ENCODE measurements around the gene REXO4.
"Not testable (repeated sequence)": the region's sequence is repeated elsewhere in the genome, so short reads cannot be mapped to it uniquely, and the experiment has no call there.

Gene REXO4

DNA sequence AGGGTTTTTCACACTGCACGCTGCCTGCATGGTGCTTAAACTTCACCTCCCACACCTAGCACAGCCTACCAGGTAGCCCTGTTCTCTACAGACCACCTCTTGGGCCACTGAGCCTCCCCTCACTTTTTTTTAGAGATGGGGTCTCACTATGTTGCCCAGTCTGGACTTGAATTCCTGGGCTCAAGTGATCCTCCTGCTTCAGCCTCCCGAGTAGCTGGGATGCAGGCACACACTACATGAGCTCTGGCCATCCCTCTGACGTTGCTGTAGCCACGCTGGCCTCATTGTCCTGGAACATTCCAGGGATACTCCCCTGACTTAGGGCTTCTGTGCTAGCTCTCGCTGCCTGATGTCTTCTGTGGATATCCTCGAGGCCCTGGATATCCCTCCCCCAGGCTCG is 34.8 kb upstream of the REXO4 start:
- H3K27ac ChIP-seq (ENCODE audit: low read depth in 2 of 2, low read length in 2 of 2): no peak overlapping the region
- H3K27me3 ChIP-seq (ENCODE audit: control insufficient read depth in 2 of 2, insufficient read depth in 2 of 2, low read length in 2 of 2): no peaks in the 10 kb centered on the region
- no peaks in the 10 kb centered on the region for H3K36me3 ChIP-seq (ENCODE audit: control insufficient read depth in 2 of 2, insufficient read depth in 2 of 2, low read length in 2 of 2)
- no peaks in the 10 kb centered on the region for H3K4me1 ChIP-seq (ENCODE audit: control insufficient read depth in 2 of 2, insufficient read depth in 2 of 2, low read length in 2 of 2)
- no peak overlapping the region for H3K4me3 ChIP-seq (ENCODE audit: low read length in 2 of 2)
- no peaks in the 10 kb centered on the region for H3K9me3 ChIP-seq (ENCODE audit: control insufficient read depth in 2 of 2, low read length in 2 of 2)
- H3K9ac ChIP-seq (ENCODE audit: low read depth in 1 of 2, low read length in 2 of 2): no peak overlapping the region

GRCh38 chr9:133451865-133452264 is 34.1 kb upstream of the REXO4 start:
- H3K36me3 ChIP-seq (ENCODE audit: control insufficient read depth in 2 of 2, insufficient read depth in 2 of 2, low read length in 2 of 2); H3K4me3 ChIP-seq (ENCODE audit: low read length in 2 of 2); H3K4me1 ChIP-seq (ENCODE audit: control insufficient read depth in 2 of 2, insufficient read depth in 2 of 2, low read length in 2 of 2); H3K9me3 ChIP-seq (ENCODE audit: control insufficient read depth in 2 of 2, low read length in 2 of 2); H3K9ac ChIP-seq (ENCODE audit: low read depth in 1 of 2, low read length in 2 of 2); H3K27me3 ChIP-seq (ENCODE audit: control insufficient read depth in 2 of 2, insufficient read depth in 2 of 2, low read length in 2 of 2); H3K27ac ChIP-seq (ENCODE audit: low read depth in 2 of 2, low read length in 2 of 2): not testable (repeated sequence)

- H3K9me3 ChIP-seq (ENCODE audit: control insufficient read depth in 2 of 2, low read length in 2 of 2): no peaks in the 10 kb centered on the region
- H3K27me3 ChIP-seq (ENCODE audit: control insufficient read depth in 2 of 2, insufficient read depth in 2 of 2, low read length in 2 of 2): no peaks in the 10 kb centered on the region
- H3K9ac ChIP-seq (ENCODE audit: low read depth in 1 of 2, low read length in 2 of 2): no peak overlapping the region
- no peaks in the 10 kb centered on the region for H3K36me3 ChIP-seq (ENCODE audit: control insufficient read depth in 2 of 2, insufficient read depth in 2 of 2, low read length in 2 of 2)
- no peak overlapping the region for H3K4me3 ChIP-seq (ENCODE audit: low read length in 2 of 2)
- no peaks in the 10 kb centered on the region for H3K4me1 ChIP-seq (ENCODE audit: control insufficient read depth in 2 of 2, insufficient read depth in 2 of 2, low read length in 2 of 2)
- H3K27ac ChIP-seq (ENCODE audit: low read depth in 2 of 2, low read length in 2 of 2): no peak overlapping the region
Measured at GRCh38 chr9:133449760-133450159, 31.9 kb upstream of the REXO4 start.

DNA sequence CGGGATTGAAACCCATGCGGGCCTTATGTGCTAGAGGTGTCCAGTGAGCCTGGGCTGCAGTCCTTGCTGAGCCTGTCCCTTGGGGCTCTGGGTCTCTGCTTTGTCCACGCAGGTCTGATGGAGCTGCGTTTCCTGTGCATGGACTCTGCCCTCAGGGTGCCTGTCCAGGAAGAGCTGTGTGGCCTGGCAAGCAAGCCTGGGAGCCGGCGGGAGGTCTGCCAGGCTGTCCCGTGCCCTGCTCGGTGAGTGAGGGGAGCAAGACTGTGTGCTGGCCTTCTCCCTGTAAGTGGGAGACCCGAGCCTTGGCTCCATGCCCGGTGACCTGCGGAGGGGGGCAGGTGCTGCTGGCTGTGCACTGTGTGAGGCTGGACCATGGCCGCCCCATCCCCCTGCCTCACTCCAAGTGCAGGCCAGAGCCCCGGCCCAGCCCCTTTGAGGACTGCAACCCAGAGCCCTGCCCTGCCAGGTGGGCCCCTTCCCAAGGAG is 30.7 kb upstream of the REXO4 start:
- Histone ChIP-seq H3K27ac (ENCODE audit: low read depth in 2 of 2, low read length in 2 of 2) (no peak overlapping the region), H3K27me3 (ENCODE audit: control insufficient read depth in 2 of 2, insufficient read depth in 2 of 2, low read length in 2 of 2) (no peaks in the 10 kb centered on the region), H3K4me3 (ENCODE audit: low read length in 2 of 2) (no peak overlapping the region), H3K9me3 (ENCODE audit: control insufficient read depth in 2 of 2, low read length in 2 of 2) (no peaks in the 10 kb centered on the region), H3K4me1 (ENCODE audit: control insufficient read depth in 2 of 2, insufficient read depth in 2 of 2, low read length in 2 of 2) (no peaks in the 10 kb centered on the region), H3K9ac (ENCODE audit: low read depth in 1 of 2, low read length in 2 of 2) (no peak overlapping the region), H3K36me3 (ENCODE audit: control insufficient read depth in 2 of 2, insufficient read depth in 2 of 2, low read length in 2 of 2) (no peaks in the 10 kb centered on the region)

DNA sequence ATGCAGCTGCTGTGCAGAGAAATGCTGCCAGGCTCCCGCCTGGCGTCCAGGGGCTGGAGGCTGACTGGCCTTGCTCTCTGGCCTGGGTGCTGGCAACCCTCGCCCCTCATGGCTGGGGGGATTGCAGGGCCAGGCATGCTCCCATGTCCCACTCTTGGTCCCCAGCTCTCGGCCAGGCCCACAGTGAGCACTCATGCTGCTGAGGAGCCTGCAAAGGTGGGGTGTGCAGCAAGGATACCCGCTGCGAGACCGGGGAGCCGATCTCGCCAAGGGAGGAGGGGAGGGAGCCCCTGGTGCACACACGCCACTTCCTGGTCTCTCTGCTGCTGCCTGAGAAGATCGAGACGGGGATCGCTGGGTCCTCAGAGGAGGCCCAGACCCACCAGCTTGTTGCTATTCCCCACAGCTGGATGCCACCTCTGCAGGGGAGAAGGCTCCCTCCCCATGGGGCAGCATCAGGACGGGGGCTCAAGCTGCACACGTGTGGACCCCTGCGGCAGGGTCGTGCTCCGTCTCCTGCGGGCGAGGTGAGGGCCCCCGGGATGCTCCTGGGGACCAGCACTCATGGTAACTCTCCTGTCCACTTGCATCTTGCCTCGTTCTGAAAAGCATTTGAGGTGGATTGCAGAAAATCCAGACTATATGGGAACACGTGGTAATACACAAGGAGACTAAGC is 27.6 kb upstream of the REXO4 start:
- Histone ChIP-seq H3K4me1 (ENCODE audit: control insufficient read depth in 2 of 2, insufficient read depth in 2 of 2, low read length in 2 of 2) (no peaks in the 10 kb centered on the region), H3K36me3 (ENCODE audit: control insufficient read depth in 2 of 2, insufficient read depth in 2 of 2, low read length in 2 of 2) (no peaks in the 10 kb centered on the region), H3K9ac (ENCODE audit: low read depth in 1 of 2, low read length in 2 of 2) (no peak overlapping the region), H3K9me3 (ENCODE audit: control insufficient read depth in 2 of 2, low read length in 2 of 2) (no peaks in the 10 kb centered on the region), H3K4me3 (ENCODE audit: low read length in 2 of 2) (no peak overlapping the region), H3K27ac (ENCODE audit: low read depth in 2 of 2, low read length in 2 of 2) (no peak overlapping the region), H3K27me3 (ENCODE audit: control insufficient read depth in 2 of 2, insufficient read depth in 2 of 2, low read length in 2 of 2) (no peaks in the 10 kb centered on the region)

DNA sequence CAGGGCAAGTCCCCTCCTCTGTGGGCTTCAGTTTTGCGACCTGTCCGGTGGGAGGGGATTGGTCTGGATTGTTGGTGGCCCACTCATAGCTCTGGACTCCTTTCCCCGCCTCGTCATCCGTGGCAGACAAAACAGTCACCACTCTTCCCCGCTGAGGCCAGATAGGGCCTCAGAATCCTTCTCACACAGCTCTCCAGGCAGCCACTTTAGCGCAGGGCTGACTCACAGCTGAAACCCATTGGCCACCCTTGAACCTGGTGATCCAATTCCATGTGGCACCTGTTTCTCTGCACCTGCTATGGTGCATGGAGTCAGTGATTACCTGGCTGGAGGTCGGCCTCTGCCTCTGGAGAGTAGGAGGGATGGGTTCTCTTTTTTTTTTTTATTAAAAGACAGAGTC is 26.2 kb upstream of the REXO4 start:
- Histone ChIP-seq H3K9me3 (ENCODE audit: control insufficient read depth in 2 of 2, low read length in 2 of 2) (no peaks in the 10 kb centered on the region), H3K27ac (ENCODE audit: low read depth in 2 of 2, low read length in 2 of 2) (no peak overlapping the region), H3K27me3 (ENCODE audit: control insufficient read depth in 2 of 2, insufficient read depth in 2 of 2, low read length in 2 of 2) (no peaks in the 10 kb centered on the region), H3K36me3 (ENCODE audit: control insufficient read depth in 2 of 2, insufficient read depth in 2 of 2, low read length in 2 of 2) (no peaks in the 10 kb centered on the region), H3K9ac (ENCODE audit: low read depth in 1 of 2, low read length in 2 of 2) (no peak overlapping the region), H3K4me1 (ENCODE audit: control insufficient read depth in 2 of 2, insufficient read depth in 2 of 2, low read length in 2 of 2) (no peaks in the 10 kb centered on the region), H3K4me3 (ENCODE audit: low read length in 2 of 2) (no peak overlapping the region)

GRCh38 chr9:133443248-133443647 is 25.4 kb upstream of the REXO4 start:
- Histone ChIP-seq H3K36me3 (ENCODE audit: control insufficient read depth in 2 of 2, insufficient read depth in 2 of 2, low read length in 2 of 2) (no peaks in the 10 kb centered on the region), H3K4me1 (ENCODE audit: control insufficient read depth in 2 of 2, insufficient read depth in 2 of 2, low read length in 2 of 2) (no peaks in the 10 kb centered on the region), H3K9me3 (ENCODE audit: control insufficient read depth in 2 of 2, low read length in 2 of 2) (no peaks in the 10 kb centered on the region), H3K4me3 (ENCODE audit: low read length in 2 of 2) (no peak overlapping the region), H3K9ac (ENCODE audit: low read depth in 1 of 2, low read length in 2 of 2) (no peak overlapping the region), H3K27me3 (ENCODE audit: control insufficient read depth in 2 of 2, insufficient read depth in 2 of 2, low read length in 2 of 2) (no peaks in the 10 kb centered on the region), H3K27ac (ENCODE audit: low read depth in 2 of 2, low read length in 2 of 2) (no peak overlapping the region)

DNA sequence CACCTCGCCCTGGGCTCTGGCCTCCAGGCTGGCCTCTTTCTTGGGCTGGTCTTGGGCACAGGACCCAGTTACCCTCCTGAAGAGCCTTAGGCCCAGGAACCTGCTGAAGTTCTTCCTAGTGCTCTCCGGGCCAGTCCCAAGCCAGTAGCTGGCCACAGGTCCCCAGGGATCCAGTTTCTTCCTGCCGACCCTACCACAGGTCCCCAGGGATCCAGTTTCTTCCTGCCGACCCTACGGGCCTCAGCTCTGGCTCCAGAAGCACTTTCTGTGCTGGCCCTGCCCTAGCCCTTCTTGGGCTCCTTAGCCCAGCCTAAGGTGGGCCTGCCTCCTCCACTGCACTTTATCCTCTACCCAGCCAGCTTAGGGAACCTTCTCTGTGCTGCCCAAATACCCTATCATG is 23.8 kb upstream of the REXO4 start:
- H3K27ac ChIP-seq (ENCODE audit: low read depth in 2 of 2, low read length in 2 of 2): no peak overlapping the region
- H3K9ac ChIP-seq (ENCODE audit: low read depth in 1 of 2, low read length in 2 of 2): no peak overlapping the region
- H3K27me3 ChIP-seq (ENCODE audit: control insufficient read depth in 2 of 2, insufficient read depth in 2 of 2, low read length in 2 of 2): no peaks in the 10 kb centered on the region
- no peaks in the 10 kb centered on the region for H3K36me3 ChIP-seq (ENCODE audit: control insufficient read depth in 2 of 2, insufficient read depth in 2 of 2, low read length in 2 of 2)
- no peak overlapping the region for H3K4me3 ChIP-seq (ENCODE audit: low read length in 2 of 2)
- H3K4me1 ChIP-seq (ENCODE audit: control insufficient read depth in 2 of 2, insufficient read depth in 2 of 2, low read length in 2 of 2): no peaks in the 10 kb centered on the region
- H3K9me3 ChIP-seq (ENCODE audit: control insufficient read depth in 2 of 2, low read length in 2 of 2): no peaks in the 10 kb centered on the region

- Histone ChIP-seq H3K27ac (ENCODE audit: low read depth in 2 of 2, low read length in 2 of 2) (no peak overlapping the region), H3K36me3 (ENCODE audit: control insufficient read depth in 2 of 2, insufficient read depth in 2 of 2, low read length in 2 of 2) (no peaks in the 10 kb centered on the region), H3K4me1 (ENCODE audit: control insufficient read depth in 2 of 2, insufficient read depth in 2 of 2, low read length in 2 of 2) (no peaks in the 10 kb centered on the region)
Measured at GRCh38 chr9:133440874-133441273, 23.1 kb upstream of the REXO4 start.

GRCh38 chr9:133439337-133439736 is 21.5 kb upstream of the REXO4 start:
- Histone ChIP-seq H3K4me1 (ENCODE audit: control insufficient read depth in 2 of 2, insufficient read depth in 2 of 2, low read length in 2 of 2) (no peaks in the 10 kb centered on the region), H3K36me3 (ENCODE audit: control insufficient read depth in 2 of 2, insufficient read depth in 2 of 2, low read length in 2 of 2) (no peaks in the 10 kb centered on the region), H3K9me3 (ENCODE audit: control insufficient read depth in 2 of 2, low read length in 2 of 2) (no peaks in the 10 kb centered on the region), H3K27me3 (ENCODE audit: control insufficient read depth in 2 of 2, insufficient read depth in 2 of 2, low read length in 2 of 2) (no peaks in the 10 kb centered on the region), H3K27ac (ENCODE audit: low read depth in 2 of 2, low read length in 2 of 2) (no peak overlapping the region), H3K4me3 (ENCODE audit: low read length in 2 of 2) (no peak overlapping the region), H3K9ac (ENCODE audit: low read depth in 1 of 2, low read length in 2 of 2) (no peak overlapping the region)

More at GRCh38 chr9:133440874-133441273, 23.1 kb upstream of the REXO4 start:
- Histone ChIP-seq H3K9ac (ENCODE audit: low read depth in 1 of 2, low read length in 2 of 2) (no peak overlapping the region), H3K27me3 (ENCODE audit: control insufficient read depth in 2 of 2, insufficient read depth in 2 of 2, low read length in 2 of 2) (no peaks in the 10 kb centered on the region), H3K9me3 (ENCODE audit: control insufficient read depth in 2 of 2, low read length in 2 of 2) (no peaks in the 10 kb centered on the region), H3K4me3 (ENCODE audit: low read length in 2 of 2) (no peak overlapping the region)

All from mucosa of rectum (tissue), 2 donors.